Hepatocyte (in vitro differentiated cells): Measurements from ENCODE around the gene COG4. TPM values are rescaled to one million over a fixed set of nuclear protein-coding genes. Genes with fewer than 3 reads are reported as not detected.

ENCODE experiments used
- DNase-seq: peaks from one replicate; pipeline ENCODE4 v3.0.0-alpha.2; 2016; ENCODE audit warnings: low spot score
- H2AFZ ChIP-seq: fragments of 200-600 bp; sonication (generic); 2 replicates; pipeline ENCODE4 v1.6.0; 2016; ENCODE audit warnings: antibody characterized with exemption, mild to moderate bottlenecking
- H3K27ac ChIP-seq: fragments of 200-600 bp; sonication (generic); 2 replicates; pipeline ENCODE4 v1.5.1; 2016; ENCODE audit warnings: mild to moderate bottlenecking
- H3K27me3 ChIP-seq: fragments of 200-600 bp; sonication (generic); 2 replicates; pipeline ENCODE4 v1.6.1; 2016
- H3K36me3 ChIP-seq: fragments of 200-600 bp; sonication (generic); replicated peaks from 2 replicates; pipeline ENCODE4 v1.5.1; 2016; ENCODE audit warnings: low read depth; ENCODE audit not compliant: insufficient read depth
- H3K4me1 ChIP-seq: fragments of 200-600 bp; sonication (generic); 2 replicates; pipeline ENCODE4 v1.5.1; 2016; ENCODE audit warnings: mild to moderate bottlenecking, moderate library complexity; ENCODE audit not compliant: insufficient read depth
- H3K4me2 ChIP-seq: fragments of 200-600 bp; sonication (generic); 2 replicates; pipeline ENCODE4 v1.6.0; 2016
- H3K4me3 ChIP-seq: fragments of 200-600 bp; sonication (generic); 2 replicates; pipeline ENCODE4 v1.5.1; 2016; ENCODE audit warnings: mild to moderate bottlenecking
- H3K79me2 ChIP-seq: fragments of 200-600 bp; sonication (generic); 2 replicates; pipeline ENCODE4 v1.6.0; 2017; ENCODE audit warnings: mild to moderate bottlenecking
- H3K9me2 ChIP-seq: fragments of 200-600 bp; sonication (generic); replicated peaks from 2 replicates; pipeline ENCODE4 v1.6.0; 2017; ENCODE audit warnings: mild to moderate bottlenecking; ENCODE audit not compliant: insufficient read depth
- H3K9me3 ChIP-seq: fragments of 200-600 bp; sonication (generic); 2 replicates; pipeline ENCODE4 v1.5.1; 2016; ENCODE audit warnings: low read depth, mild to moderate bottlenecking
- H4K20me1 ChIP-seq: fragments of 200-600 bp; sonication (generic); 2 replicates; pipeline ENCODE4 v1.6.0; 2016; ENCODE audit warnings: mild to moderate bottlenecking; ENCODE audit not compliant: insufficient read depth, poor library complexity, severe bottlenecking
- EZH2 ChIP-seq: fragments of 200-600 bp; sonication (generic); IDR thresholded peaks from 2 replicates; pipeline ENCODE4 v1.6.1; 2016; ENCODE audit warnings: antibody characterized with exemption, mild to moderate bottlenecking, borderline replicate concordance
- EZH2phosphoT487 ChIP-seq: fragments of 200-600 bp; sonication (generic); IDR thresholded peaks from one replicate; pipeline ENCODE4 v1.6.1; 2018; ENCODE audit warnings: antibody characterized with exemption, mild to moderate bottlenecking, low read depth, moderate library complexity; ENCODE audit not compliant: unreplicated experiment, severe bottlenecking
- WGBS: methylation state at CpG from one replicate; pipeline ENCODE4 v1.1.6; 2016; ENCODE audit warnings: low lambda C conversion rate; ENCODE audit errors: missing lambda C conversion rate; 5-methylcytosine and 5-hydroxymethylcytosine counted together
- polyA plus RNA-seq: library from polyadenylated mRNA; unstranded; fragments of >200 nt; fragmentation: Nextera tagmentation; extraction: Ambion mirVana; gene quantifications from 2 replicates; pipeline ENCODE4 v1.2.1, GENCODE V29; 2016
- total RNA-seq: library from RNA; depleted of rRNA; stranded (reverse); fragments of >200 nt; gene quantifications from 2 replicates; pipeline ENCODE4 v1.2.3, GENCODE V29; 2014
- TF ChIP-seq, protein P1 (sequence below): fragments of 200-600 bp; sonication (generic); IDR thresholded peaks from 2 replicates; pipeline ENCODE4 v1.5.1; 2016; ENCODE audit warnings: antibody characterized with exemption, mild to moderate bottlenecking; ENCODE audit not compliant: poor library complexity

COG4 gene
- total and polyA plus RNA-seq, 2 experiments from 2014 or later = 45.9 to 48.9 TPM

DNA sequence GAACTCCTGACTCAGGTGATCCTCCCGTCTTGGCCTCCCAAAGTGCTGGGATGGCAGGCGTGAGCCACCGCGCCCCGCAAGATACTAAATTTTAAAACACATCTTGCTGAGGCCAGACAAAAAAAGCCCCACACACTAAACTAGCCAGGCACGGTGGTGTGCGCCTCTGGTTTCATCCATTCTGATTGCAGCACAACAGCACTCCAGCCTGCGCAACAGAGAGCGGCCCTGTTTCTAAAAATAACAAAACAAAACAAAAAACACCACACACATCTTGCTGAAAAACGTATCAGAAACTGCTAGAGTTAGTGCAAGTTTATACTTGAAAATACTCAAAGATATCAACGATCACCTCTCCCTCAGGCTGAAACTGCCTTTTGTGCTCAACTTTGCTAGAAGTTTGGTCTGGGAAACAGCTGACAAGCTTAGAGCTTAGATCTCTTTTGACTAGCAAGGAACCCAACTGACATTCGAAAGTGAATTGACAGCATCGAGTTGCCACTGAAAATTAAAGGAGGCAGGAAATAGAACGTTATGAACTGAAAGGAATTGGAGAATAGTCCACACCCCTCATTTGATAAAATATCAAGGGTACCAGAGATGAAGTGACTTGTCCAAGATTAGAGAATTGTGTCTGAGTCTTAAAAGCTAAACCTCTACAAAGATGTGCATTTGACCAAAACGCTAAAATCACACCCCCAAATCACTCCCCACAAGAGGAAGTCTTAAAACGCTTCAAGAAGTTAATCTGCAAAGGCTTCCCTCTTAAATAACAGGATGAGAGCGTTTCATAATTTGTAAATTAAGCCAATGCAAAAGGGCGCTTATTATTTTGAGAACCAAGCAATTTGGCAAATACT, 908 bp downstream of the COG4 start:
- WGBS = 63% methylated on average over 18 of the region's 18 CpGs
- Histone ChIP-seq H3K9me2 (no peaks in the 10 kb centered on the region), H2AFZ (peak overlapping the region; percentile 89), H3K4me1 (peaks cover 31% of the 10 kb centered on the region), H3K27me3 (no peaks in the 10 kb centered on the region), H3K79me2 (peaks cover 69% of the 10 kb centered on the region), H3K36me3 (no peaks in the 10 kb centered on the region), H3K4me3 (peak overlapping the region; percentile 84), H3K9me3 (no peaks in the 10 kb centered on the region), H4K20me1 (peaks cover 22% of the 10 kb centered on the region), H3K4me2 (peak overlapping the region; percentile 87), H3K27ac (peak overlapping the region; percentile 90)
- DNase-seq = no peak
- TF ChIP-seq EZH2phosphoT487 = no peak
- TF ChIP-seq, protein P1, sequence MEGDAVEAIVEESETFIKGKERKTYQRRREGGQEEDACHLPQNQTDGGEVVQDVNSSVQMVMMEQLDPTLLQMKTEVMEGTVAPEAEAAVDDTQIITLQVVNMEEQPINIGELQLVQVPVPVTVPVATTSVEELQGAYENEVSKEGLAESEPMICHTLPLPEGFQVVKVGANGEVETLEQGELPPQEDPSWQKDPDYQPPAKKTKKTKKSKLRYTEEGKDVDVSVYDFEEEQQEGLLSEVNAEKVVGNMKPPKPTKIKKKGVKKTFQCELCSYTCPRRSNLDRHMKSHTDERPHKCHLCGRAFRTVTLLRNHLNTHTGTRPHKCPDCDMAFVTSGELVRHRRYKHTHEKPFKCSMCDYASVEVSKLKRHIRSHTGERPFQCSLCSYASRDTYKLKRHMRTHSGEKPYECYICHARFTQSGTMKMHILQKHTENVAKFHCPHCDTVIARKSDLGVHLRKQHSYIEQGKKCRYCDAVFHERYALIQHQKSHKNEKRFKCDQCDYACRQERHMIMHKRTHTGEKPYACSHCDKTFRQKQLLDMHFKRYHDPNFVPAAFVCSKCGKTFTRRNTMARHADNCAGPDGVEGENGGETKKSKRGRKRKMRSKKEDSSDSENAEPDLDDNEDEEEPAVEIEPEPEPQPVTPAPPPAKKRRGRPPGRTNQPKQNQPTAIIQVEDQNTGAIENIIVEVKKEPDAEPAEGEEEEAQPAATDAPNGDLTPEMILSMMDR = no peak

DNA sequence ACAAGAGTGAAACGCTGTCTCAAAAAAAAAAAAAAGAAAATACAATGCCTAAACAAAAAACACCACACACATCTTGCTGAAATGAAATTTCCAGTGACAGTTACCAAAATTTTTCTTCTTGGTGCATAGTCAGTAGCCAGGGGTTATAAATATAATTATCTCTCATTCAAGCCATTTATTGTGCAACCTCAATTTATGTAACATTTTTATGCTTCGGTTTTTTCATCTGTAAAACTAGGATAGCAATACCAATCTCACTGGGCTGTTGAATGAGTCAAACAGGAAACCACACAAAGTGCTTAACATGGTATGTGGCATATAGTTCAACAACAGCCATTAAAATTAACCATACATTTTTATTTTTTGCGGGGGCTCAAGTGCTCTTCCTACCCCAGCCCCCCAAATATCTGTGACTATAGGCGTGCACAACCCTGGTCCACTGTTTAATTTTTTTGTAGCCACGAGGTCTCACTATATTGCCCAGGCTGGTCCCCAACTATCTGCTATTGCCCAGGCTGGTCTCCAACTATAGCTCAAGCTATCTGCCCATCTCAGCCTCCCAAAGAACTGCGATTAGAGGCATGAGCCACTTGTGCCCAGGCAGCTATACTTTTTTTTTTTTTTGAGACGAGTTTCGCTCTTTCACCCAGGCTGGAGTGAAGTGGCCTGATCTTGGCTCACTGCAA, 2.6 kb downstream of the COG4 start:
- Histone ChIP-seq H3K79me2 (peaks cover 52% of the 10 kb centered on the region), H3K36me3 (no peaks in the 10 kb centered on the region), H3K4me2 (no peak overlapping the region), H3K9me3 (no peaks in the 10 kb centered on the region), H3K27ac (no peak overlapping the region), H2AFZ (no peak overlapping the region), H3K27me3 (no peaks in the 10 kb centered on the region), H3K9me2 (no peaks in the 10 kb centered on the region), H3K4me1 (peaks cover 16% of the 10 kb centered on the region), H4K20me1 (peaks cover 7% of the 10 kb centered on the region), H3K4me3 (no peak overlapping the region)
- TF ChIP-seq, protein P1 = no peak
- DNase-seq = no peak
- 97% methylated on average over 8 of the region's 8 CpGs for WGBS

DNA sequence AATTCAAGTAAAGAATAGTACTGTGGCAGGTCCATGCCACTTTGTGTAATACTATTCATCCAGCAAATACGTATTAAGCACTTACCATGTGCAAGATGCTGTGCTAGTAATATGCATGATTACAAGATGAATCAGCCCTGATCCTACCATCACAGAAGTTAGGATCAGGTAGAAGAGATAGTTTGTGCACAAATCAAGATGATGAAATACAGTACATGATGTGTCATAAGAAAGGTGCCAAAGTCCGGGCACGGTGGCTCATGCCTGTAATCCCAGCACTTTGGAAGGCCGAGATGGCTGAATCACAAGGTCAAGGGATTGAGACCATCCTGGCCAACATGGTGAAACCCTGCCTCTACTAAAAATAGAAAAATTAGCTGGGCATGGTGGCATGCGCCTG, 10.9 kb downstream of the COG4 start:
- no peaks in the 10 kb centered on the region for H4K20me1 ChIP-seq
- H3K4me2 ChIP-seq = no peak overlapping the region
- H3K4me1 ChIP-seq = no peaks in the 10 kb centered on the region
- H3K79me2 ChIP-seq = no peaks in the 10 kb centered on the region
- DNase-seq = no peak
- no peaks in the 10 kb centered on the region for H3K9me3 ChIP-seq
- no peaks in the 10 kb centered on the region for H3K36me3 ChIP-seq
- H3K27me3 ChIP-seq = no peaks in the 10 kb centered on the region
- TF ChIP-seq EZH2 = no peak
- TF ChIP-seq EZH2phosphoT487 = no peak
- TF ChIP-seq, protein P1 = no peak
- H3K27ac ChIP-seq = no peak overlapping the region
- H2AFZ ChIP-seq = no peak overlapping the region
- H3K4me3 ChIP-seq = no peak overlapping the region
- WGBS = 91% methylated on average over 5 of the region's 5 CpGs
- no peaks in the 10 kb centered on the region for H3K9me2 ChIP-seq
